IMR-90 (cell line): ENCODE data around the gene SAYSD1. TPM values are rescaled to one million over a fixed set of nuclear protein-coding genes. Genes with fewer than 3 reads are reported as not detected.

Source experiments
- ATAC-seq: fragments of 200-7000 bp; cut with Tn5 transposase; 2 replicates; pipeline ENCODE4 v1.9.1; 2020; ENCODE audit warnings: low read depth, mild to moderate bottlenecking, moderate library complexity
- BruUV-seq: library from RNA; stranded (reverse); fragments of 400-500 nt; replicated peaks from 2 replicates; lab custom pipeline; 2021; lab: Mats Ljungman, UMichigan
- CTCF ChIA-PET: fragments of 300-600 bp; formaldehyde crosslinking; extraction: SDS; loops from one replicate; lab custom pipeline; 2021; ENCODE audit warnings: antibody characterized with exemption; lab: Yijun Ruan, JAX
- POLR2A ChIA-PET: fragments of 300-600 bp; sonication (Branson Sonifier 250); formaldehyde crosslinking; loops from one replicate; lab custom pipeline; 2022; ENCODE audit warnings: antibody characterized with exemption; ENCODE audit not compliant: unreplicated experiment; lab: Charles Lee
- DNase-seq: peaks from one replicate; pipeline ENCODE4 v3.0.0; 2013
- H2AFZ ChIP-seq: replicated peaks from 2 replicates; pipeline ENCODE3; 2013; ENCODE audit warnings: low read length, mild to moderate bottlenecking; ENCODE audit not compliant: poor library complexity
- H2AK5ac ChIP-seq: 2 replicates; pipeline ENCODE4 v1.6.1; 2013; ENCODE audit warnings: low read depth, low read length, inconsistent platforms
- H2AK9ac ChIP-seq: replicated peaks from 2 replicates; pipeline ENCODE3; 2013; ENCODE audit warnings: mild to moderate bottlenecking, low read depth, low read length, moderate library complexity; ENCODE audit not compliant: poor library complexity
- H2BK120ac ChIP-seq: 2 replicates; pipeline ENCODE4 v1.6.1; 2013; ENCODE audit warnings: low read depth, low read length, inconsistent platforms
- H2BK15ac ChIP-seq: 3 replicates; pipeline ENCODE4 v1.6.1; 2013; ENCODE audit warnings: low read depth, low read length, inconsistent platforms
- H2BK20ac ChIP-seq: 2 replicates; pipeline ENCODE4 v1.6.1; 2013; ENCODE audit warnings: low read depth, mild to moderate bottlenecking, inconsistent platforms, low read length, moderate library complexity
- H2BK5ac ChIP-seq: 2 replicates; pipeline ENCODE4 v1.6.1; 2013; ENCODE audit warnings: mild to moderate bottlenecking, low read depth, low read length, inconsistent platforms; ENCODE audit not compliant: poor library complexity, severe bottlenecking
- H3K14ac ChIP-seq: replicated peaks from 2 replicates; pipeline ENCODE4 v1.6.1; 2013; ENCODE audit warnings: low read depth, low read length, inconsistent platforms
- H3K18ac ChIP-seq: 2 replicates; pipeline ENCODE4 v1.6.1; 2013; ENCODE audit warnings: low read depth, low read length, control low read depth
- H3K23ac ChIP-seq: 2 replicates; pipeline ENCODE4 v1.6.1; 2013; ENCODE audit warnings: low read depth, low read length, inconsistent platforms
- H3K27ac ChIP-seq: 2 replicates; pipeline ENCODE4 v1.5.1; 2013; ENCODE audit warnings: mild to moderate bottlenecking, control low read depth, low read length; ENCODE audit not compliant: insufficient read depth
- H3K27me3 ChIP-seq: 2 replicates; pipeline ENCODE4 v1.6.1; 2013; ENCODE audit warnings: low read length; ENCODE audit not compliant: control insufficient read depth, insufficient read depth
- H3K36me3 ChIP-seq: 2 replicates; pipeline ENCODE4 v1.6.1; 2013; ENCODE audit warnings: low read length, mixed read lengths; ENCODE audit not compliant: control insufficient read depth, insufficient read depth
- H3K4ac ChIP-seq: 2 replicates; pipeline ENCODE4 v1.6.1; 2013; ENCODE audit warnings: low read depth, low read length, inconsistent platforms
- H3K4me1 ChIP-seq: 2 replicates; pipeline ENCODE4 v1.6.1; 2013; ENCODE audit warnings: low read length, mixed read lengths; ENCODE audit not compliant: control insufficient read depth, insufficient read depth
- H3K4me2 ChIP-seq: 2 replicates; pipeline ENCODE4 v1.6.1; 2013; ENCODE audit warnings: low read depth, mild to moderate bottlenecking, control low read depth, low read length, moderate library complexity
- H3K4me3 ChIP-seq: 2 replicates; pipeline ENCODE4 v1.5.1; 2013; ENCODE audit warnings: low read depth, mild to moderate bottlenecking, control low read depth, low read length, moderate library complexity; ENCODE audit not compliant: insufficient read depth
- H3K56ac ChIP-seq: 2 replicates; pipeline ENCODE4 v1.6.1; 2013; ENCODE audit warnings: low read length, inconsistent platforms; ENCODE audit not compliant: insufficient read depth; ENCODE audit errors: extremely low read depth
- H3K79me1 ChIP-seq, 2 experiments: 2 replicates each; pipeline ENCODE4 v1.6.1; 2013; ENCODE audit warnings: low read length in 2 of 2, inconsistent platforms in 1 of 2, low read depth in 1 of 2
- H3K9ac ChIP-seq: 2 replicates; pipeline ENCODE4 v1.6.1; 2013; ENCODE audit warnings: low read depth, low read length, control low read depth
- H3K9me1 ChIP-seq: 2 replicates; pipeline ENCODE4 v1.6.1; 2013; ENCODE audit warnings: low read length, inconsistent platforms; ENCODE audit not compliant: insufficient read depth
- H3K9me3 ChIP-seq: 2 replicates; pipeline ENCODE4 v1.6.1; 2013; ENCODE audit warnings: low read length; ENCODE audit not compliant: control insufficient read depth, insufficient read depth
- H4K20me1 ChIP-seq: 2 replicates; pipeline ENCODE4 v1.6.1; 2013; ENCODE audit warnings: low read length, inconsistent platforms; ENCODE audit not compliant: insufficient read depth
- H4K5ac ChIP-seq: 2 replicates; pipeline ENCODE4 v1.6.1; 2013; ENCODE audit warnings: mild to moderate bottlenecking, low read depth, low read length, control low read depth
- H4K8ac ChIP-seq, 2 experiments: 2 replicates each; pipeline ENCODE4 v1.6.1; 2013; ENCODE audit warnings: low read depth in 2 of 2, low read length in 2 of 2, control low read depth in 1 of 2, inconsistent platforms in 1 of 2
- H4K91ac ChIP-seq: 2 replicates; pipeline ENCODE4 v1.6.1; 2013; ENCODE audit warnings: low read depth, low read length, inconsistent platforms; ENCODE audit not compliant: insufficient read depth
- BHLHE40 ChIP-seq: fragments of 150-350 bp; IDR thresholded peaks from 2 replicates; pipeline ENCODE4 v1.6.1; 2016; ENCODE audit warnings: mild to moderate bottlenecking, low read depth, low read length
- CEBPB ChIP-seq: IDR thresholded peaks from 2 replicates; pipeline ENCODE4 v1.6.1; 2012; ENCODE audit warnings: low read depth, low read length, improper control_type of control experiment
- CHD1 ChIP-seq: IDR thresholded peaks from 2 replicates; pipeline ENCODE4 v1.6.1; 2012; ENCODE audit warnings: low read depth, low read length, improper control_type of control experiment
- CTCF ChIP-seq: conservative IDR thresholded peaks from 2 replicates; pipeline ENCODE4 v1.5.1; 2012; ENCODE audit warnings: mild to moderate bottlenecking, low read depth, low read length, improper control_type of control experiment
- ELK1 ChIP-seq: fragments of 150-350 bp; IDR thresholded peaks from 2 replicates; pipeline ENCODE4 v1.6.1; 2016; ENCODE audit warnings: low read depth, mild to moderate bottlenecking, low read length, moderate library complexity, borderline replicate concordance
- FOS ChIP-seq: fragments of 150-350 bp; IDR thresholded peaks from 2 replicates; pipeline ENCODE4 v1.6.1; 2016; ENCODE audit warnings: low read depth, low read length
- MAFK ChIP-seq: IDR thresholded peaks from 2 replicates; pipeline ENCODE4 v1.6.1; 2012; ENCODE audit warnings: low read depth, low read length, improper control_type of control experiment
- MAZ ChIP-seq: IDR thresholded peaks from 2 replicates; pipeline ENCODE4 v1.6.1; 2012; ENCODE audit warnings: low read depth, mild to moderate bottlenecking, low read length, improper control_type of control experiment, moderate library complexity, borderline replicate concordance
- MXI1 ChIP-seq: IDR thresholded peaks from 2 replicates; pipeline ENCODE4 v1.6.1; 2012; ENCODE audit warnings: low read depth, mild to moderate bottlenecking, low read length, moderate library complexity, borderline replicate concordance
- NFE2L2 ChIP-seq: fragments of 150-350 bp; IDR thresholded peaks from 2 replicates; pipeline ENCODE4 v1.6.1; 2016; ENCODE audit warnings: low read depth, mild to moderate bottlenecking, low read length
- POLR2A ChIP-seq: IDR thresholded peaks from 2 replicates; pipeline ENCODE4 v1.6.1; 2012; ENCODE audit warnings: mild to moderate bottlenecking, low read depth, low read length
- RAD21 ChIP-seq: IDR thresholded peaks from 2 replicates; pipeline ENCODE4 v1.6.1; 2012; ENCODE audit warnings: low read length, improper control_type of control experiment
- RCOR1 ChIP-seq: IDR thresholded peaks from 2 replicates; pipeline ENCODE4 v1.6.1; 2012; ENCODE audit warnings: mild to moderate bottlenecking, low read length, improper control_type of control experiment; ENCODE audit not compliant: insufficient replicate concordance
- RFX5 ChIP-seq: IDR thresholded peaks from 2 replicates; pipeline ENCODE4 v1.8.0; 2012; ENCODE audit warnings: low read depth, mild to moderate bottlenecking, low read length, moderate library complexity
- SMC3 ChIP-seq: fragments of 150-350 bp; IDR thresholded peaks from 2 replicates; pipeline ENCODE4 v1.6.1; 2016; ENCODE audit warnings: low read depth, mild to moderate bottlenecking, antibody characterized with exemption, low read length, moderate library complexity
- USF2 ChIP-seq: fragments of 150-350 bp; IDR thresholded peaks from 2 replicates; pipeline ENCODE4 v1.6.1; 2017; ENCODE audit warnings: mild to moderate bottlenecking, antibody characterized with exemption, low read length, low read depth
- WGBS, 2 experiments: methylation state at CpG; one replicate each; pipeline versions ENCODE4 v1.1.5 to v1.1.7; 2013; ENCODE audit warnings: missing lambda C conversion rate in 2 of 2; ENCODE audit not compliant: insufficient read length in 1 of 2; ENCODE audit errors: extremely low coverage in 2 of 2; 5-methylcytosine and 5-hydroxymethylcytosine counted together
- dilution Hi-C: fragments of 300-500 bp; cut with HindIII; formaldehyde crosslinking; loops from one replicate; pipeline ENCODE4 v1.14.3; 2018; ENCODE audit warnings: low sequenced_read_pairs; ENCODE audit not compliant: unreplicated experiment
- in situ Hi-C: fragments of 300-500 bp; cut with MboI; formaldehyde crosslinking; loops from 3 replicates; pipeline ENCODE4 v1.14.3; 2019; ENCODE audit warnings: low sequenced_read_pairs, inconsistent platforms, mixed read lengths
- intact Hi-C: fragments of 100-400 bp; cut with micrococcal nuclease; formaldehyde crosslinking; loops from 2 replicates; pipeline ENCODE4 v1.10.0; 2022
- polyA plus RNA-seq, 3 experiments: library from polyadenylated mRNA; depleted of rRNA; stranded (reverse); fragments of >200 nt; gene quantifications; 2 replicates each; pipeline ENCODE4 v1.2.3, GENCODE V29; 2012; ENCODE audit warnings: low replicate concordance in 1 of 3
- total RNA-seq: library from RNA; depleted of rRNA; stranded (reverse); fragments of >200 nt; gene quantifications from 2 replicates; pipeline ENCODE4 v1.2.3, GENCODE V29; 2012

Gene SAYSD1
- total and polyA plus RNA-seq, 2 of the 4 experiments (the other 2 are of a cell fraction), result 5.7 to 5.9 TPM

- H2BK5ac ChIP-seq, result no peak overlapping the region
- dilution Hi-C loops (no loop called here), in situ Hi-C loops (no loop called here), intact Hi-C loops (no loop called here)
- H3K4me1 ChIP-seq, result no peaks in the 10 kb centered on the region
- no peak overlapping the region for H3K9ac ChIP-seq
- ChIA-PET POLR2A (no interaction called here), CTCF (no interaction called here)
- BruUV-seq, result no TSS peak
- no peak overlapping the region for H3K56ac ChIP-seq
- H3K9me3 ChIP-seq, result no peaks in the 10 kb centered on the region
- H3K27ac ChIP-seq, result no peak overlapping the region
- no peak overlapping the region for H3K4me3 ChIP-seq
- H3K23ac ChIP-seq, result no peak overlapping the region
- no peaks in the 10 kb centered on the region for H3K9me1 ChIP-seq
- H2AK9ac ChIP-seq, result no peak overlapping the region
- H3K14ac ChIP-seq, result no peak overlapping the region
- H2BK20ac ChIP-seq, result no peak overlapping the region
- TF ChIP-seq ELK1, result no peak
- no peak for TF ChIP-seq CTCF
- no peak for TF ChIP-seq MXI1
- TF ChIP-seq SMC3, result no peak
- no peak for TF ChIP-seq RAD21
- TF ChIP-seq USF2, result no peak
- no peak for TF ChIP-seq RCOR1
- TF ChIP-seq CHD1, result no peak
- TF ChIP-seq BHLHE40, result no peak
- no peak for TF ChIP-seq FOS
- no peak for TF ChIP-seq MAFK
- no peak for TF ChIP-seq NFE2L2
- no peak for TF ChIP-seq MAZ
- TF ChIP-seq CEBPB, result no peak
- TF ChIP-seq RFX5, result no peak
- no peak for TF ChIP-seq POLR2A
- H3K18ac ChIP-seq, result no peak overlapping the region
- no peak overlapping the region for H3K4ac ChIP-seq
- no peak overlapping the region for H3K4me2 ChIP-seq
- WGBS, 2 experiments, result no CpG with 5 or more reads among the region's 2 CpGs
- H2AFZ ChIP-seq, result no peak overlapping the region
- H4K5ac ChIP-seq, result no peak overlapping the region
- H3K79me1 ChIP-seq, result no peaks in the 10 kb centered on the region
- H2BK15ac ChIP-seq, result no peak overlapping the region
- ATAC-seq (no peak), DNase-seq (no peak)
- no peak overlapping the region for H2AK5ac ChIP-seq
- no peak overlapping the region for H4K91ac ChIP-seq
- H3K36me3 ChIP-seq, result no peaks in the 10 kb centered on the region
- H4K8ac ChIP-seq, result no peak overlapping the region
- H2BK120ac ChIP-seq, result no peak overlapping the region
- no peaks in the 10 kb centered on the region for H4K20me1 ChIP-seq
- H3K27me3 ChIP-seq, result peaks cover 4% of the 10 kb centered on the region; the same call in 1 of the 2 replicates
Measured at GRCh38 chr6:39083231-39083634, 31.8 kb downstream of the SAYSD1 start.
